HG03460 (cell line): Measurements from ENCODE around the gene PRKAR1B.

ENCODE experiments used
- ATAC-seq: cut with Tn5 transposase; IDR thresholded peaks from one replicate; pipeline ENCODE4 v1.9.1; 2021; ENCODE audit not compliant: unreplicated experiment

PRKAR1B gene

DNA sequence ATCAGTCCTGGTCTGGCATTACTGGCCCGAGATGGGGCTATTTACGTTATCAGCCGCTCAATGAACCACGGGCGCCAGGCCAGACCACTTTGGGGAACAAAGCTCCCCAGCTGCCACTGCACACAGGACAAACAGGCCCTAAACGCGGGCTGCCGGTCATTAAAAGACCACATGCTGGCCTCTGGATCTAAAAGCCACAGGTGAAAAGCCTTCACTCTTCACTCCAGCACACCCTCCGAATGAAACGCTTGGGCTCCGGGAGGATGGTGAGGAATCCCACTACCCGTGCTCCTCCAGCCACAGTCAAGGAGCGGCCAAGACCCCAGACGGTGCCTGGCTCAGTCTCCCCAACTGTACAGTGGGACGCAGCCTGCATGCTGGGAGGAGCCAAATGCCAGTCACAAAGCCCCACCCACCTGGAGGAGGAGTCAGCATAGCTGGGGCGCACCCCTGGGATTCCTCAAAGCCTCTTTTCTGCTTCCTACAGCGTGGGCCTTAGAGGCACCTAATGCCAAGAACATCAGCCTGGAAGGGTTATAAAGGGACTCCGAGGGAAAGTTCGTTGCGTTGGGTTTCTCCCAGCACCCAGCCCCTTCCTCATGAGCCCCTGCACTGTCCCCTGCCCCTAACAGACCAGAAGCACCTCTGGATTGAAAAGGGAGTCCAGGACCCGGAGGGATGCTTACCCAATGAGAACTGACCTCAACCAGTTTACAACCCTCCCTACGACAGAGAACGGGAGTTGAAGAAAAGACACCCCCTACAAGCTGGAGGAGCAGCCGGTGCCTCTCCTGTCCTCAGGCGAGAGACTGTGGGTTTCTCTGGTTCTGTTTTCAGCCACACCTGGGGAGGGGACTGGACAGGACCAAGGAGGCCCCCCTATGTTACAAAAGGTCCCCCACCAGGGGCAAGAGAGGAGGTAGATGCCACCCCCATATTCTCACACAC, 212.2 kb downstream of the PRKAR1B start:
- ATAC-seq = no peak

DNA sequence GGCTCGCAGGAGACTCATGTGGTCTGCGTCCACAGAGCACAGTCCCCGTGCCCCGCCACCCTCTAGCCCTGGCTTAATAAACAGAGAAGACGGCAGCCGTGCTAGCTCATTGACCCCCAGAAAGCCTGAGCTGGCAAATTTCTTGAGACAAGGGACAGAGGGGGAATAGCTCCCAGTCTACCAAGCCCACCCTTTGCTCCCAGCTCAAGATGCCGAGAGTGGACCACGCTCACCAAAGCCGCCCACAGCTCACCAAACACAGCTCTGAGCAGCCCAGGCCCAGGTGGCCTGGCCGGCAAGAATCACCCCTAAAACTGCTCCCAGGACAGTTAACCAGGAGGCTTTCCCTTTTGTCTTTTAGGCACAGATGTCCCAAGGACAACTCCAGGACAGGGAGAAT, 212.8 kb downstream of the PRKAR1B start:
- ATAC-seq = no peak

DNA sequence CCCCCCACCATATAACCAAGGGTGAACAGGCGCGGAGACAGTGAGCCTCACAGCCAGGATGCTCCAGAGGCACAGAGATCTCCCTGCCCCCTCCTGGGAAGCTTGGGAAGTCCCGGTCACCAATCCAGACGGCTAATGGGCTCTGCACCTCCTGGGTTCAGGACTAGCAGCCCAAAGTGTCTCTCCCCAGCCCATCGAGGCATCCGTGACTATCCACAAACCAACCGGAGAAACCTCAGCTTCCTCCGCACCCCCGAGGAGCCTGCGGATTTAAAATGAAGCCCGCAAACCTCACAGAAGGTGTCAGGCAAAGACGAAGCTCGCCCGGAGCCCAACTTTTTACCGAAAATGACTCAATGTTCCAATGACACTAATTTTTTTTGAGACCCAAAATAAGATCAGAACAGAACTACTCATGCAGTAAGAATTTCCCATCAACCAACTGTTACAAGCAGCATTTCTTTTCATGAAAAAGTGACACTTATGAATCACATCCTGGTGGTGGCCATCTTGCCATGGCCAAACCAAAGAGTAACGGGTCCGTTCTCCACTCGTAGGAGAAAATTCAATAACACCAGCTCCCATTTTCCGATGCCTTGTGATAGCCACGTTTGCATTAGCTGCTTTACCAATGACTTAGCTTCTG, 213.4 kb downstream of the PRKAR1B start:
- ATAC-seq = no peak

GRCh38 chr7:512541-513311, 214.4 kb downstream of the PRKAR1B start:
- no peak for ATAC-seq

GRCh38 chr7:512146-512510, 215.0 kb downstream of the PRKAR1B start:
- no peak for ATAC-seq

DNA sequence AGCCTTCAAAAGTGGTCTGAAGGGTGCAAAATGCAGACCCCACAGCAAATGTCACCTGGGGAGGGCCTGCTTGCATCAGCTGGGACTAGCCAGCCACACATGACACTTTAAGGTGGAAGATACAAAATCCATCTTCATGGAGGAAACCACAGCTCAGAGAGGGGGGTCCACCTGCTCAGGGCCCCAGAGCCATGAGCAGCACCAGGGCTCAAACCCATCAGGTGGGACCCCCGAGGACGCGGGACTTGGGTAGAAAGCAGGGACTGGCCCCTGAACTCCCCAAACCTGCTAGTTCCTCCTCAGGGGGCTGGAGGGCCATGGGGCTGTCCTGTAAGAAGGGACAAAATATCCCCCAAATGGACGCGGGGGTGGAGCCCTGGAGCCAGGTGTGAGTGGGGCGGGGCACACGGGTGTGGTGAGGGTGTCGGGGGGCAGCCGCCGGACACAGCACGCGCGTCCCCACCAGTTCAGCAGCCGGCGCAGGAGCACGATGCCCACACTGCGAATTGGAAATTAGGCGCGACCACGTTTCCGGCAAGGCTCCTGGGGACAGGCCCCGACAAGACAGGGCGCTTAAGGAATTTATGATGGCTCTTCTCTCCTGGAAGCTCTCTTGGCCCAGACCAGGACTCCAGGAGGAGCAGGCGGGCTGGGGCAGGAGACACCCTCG, 215.5 kb downstream of the PRKAR1B start:
- ATAC-seq = no peak

DNA sequence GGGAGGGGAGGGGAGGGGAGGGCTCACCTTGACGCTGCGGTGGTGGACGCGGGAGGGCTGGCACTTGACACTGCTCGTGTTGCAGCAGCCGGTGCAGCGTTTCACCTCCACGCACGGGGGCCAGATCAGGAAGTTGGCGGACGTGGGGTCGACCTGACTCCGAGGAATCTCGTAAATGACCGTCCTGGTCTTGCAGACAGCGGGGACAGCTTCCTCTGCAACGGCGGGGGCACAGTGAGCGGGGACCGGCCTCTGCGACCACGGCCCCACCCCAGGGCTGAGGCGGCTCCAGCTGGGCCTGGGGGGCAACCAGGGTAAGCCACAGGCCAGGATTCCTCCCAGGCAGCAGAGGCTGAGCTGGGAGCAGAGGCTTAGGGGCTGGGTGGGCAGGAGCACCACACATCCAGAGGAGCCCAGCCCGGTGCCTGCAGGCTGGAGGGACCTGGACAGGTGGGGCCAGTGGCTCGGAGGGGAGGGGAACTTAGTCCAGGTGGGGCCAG, 216.2 kb downstream of the PRKAR1B start:
- ATAC-seq = no peak

- no peak for ATAC-seq
These were observed 217.0 kb downstream of the PRKAR1B start for GRCh38 chr7:510131-510481.

DNA sequence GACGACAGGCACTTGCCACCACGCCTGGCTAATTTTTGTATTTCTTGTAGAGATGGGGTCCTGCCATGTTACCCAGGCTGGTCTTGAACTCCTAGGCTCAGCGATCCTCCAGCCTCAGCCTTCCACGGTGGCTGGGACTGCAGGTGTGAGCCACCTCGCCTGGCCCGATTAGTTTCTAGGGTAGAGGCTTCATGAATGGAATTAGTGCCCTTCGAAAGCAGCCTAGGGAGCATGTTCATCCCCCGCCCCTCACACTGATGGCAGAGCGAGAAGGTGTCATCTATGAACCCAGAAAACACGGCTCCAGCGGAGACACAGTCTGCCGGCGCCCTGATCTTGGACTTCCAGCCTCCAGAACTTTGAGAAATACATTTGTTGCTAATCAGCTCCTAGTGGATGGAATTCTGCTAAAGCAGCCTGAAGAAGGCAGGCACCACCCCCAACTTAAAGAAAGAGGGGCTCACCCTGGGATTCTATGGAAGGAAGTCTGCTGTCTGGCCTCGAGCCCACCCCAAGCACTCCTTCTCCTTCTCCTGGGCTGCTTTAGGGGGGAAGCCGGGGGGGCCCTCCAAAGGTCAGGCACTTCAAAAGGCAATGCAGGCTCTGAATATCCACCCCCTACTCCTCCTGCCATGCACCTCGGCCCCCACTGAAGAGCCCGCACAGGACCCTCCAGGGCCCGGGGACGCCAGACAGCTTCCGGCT, 217.5 kb downstream of the PRKAR1B start:
- no peak for ATAC-seq

- ATAC-seq = no peak
These were observed 218.5 kb downstream of the PRKAR1B start for GRCh38 chr7:508461-509170.

GRCh38 chr7:507623-508300, 219.3 kb downstream of the PRKAR1B start:
- ATAC-seq = no peak

DNA sequence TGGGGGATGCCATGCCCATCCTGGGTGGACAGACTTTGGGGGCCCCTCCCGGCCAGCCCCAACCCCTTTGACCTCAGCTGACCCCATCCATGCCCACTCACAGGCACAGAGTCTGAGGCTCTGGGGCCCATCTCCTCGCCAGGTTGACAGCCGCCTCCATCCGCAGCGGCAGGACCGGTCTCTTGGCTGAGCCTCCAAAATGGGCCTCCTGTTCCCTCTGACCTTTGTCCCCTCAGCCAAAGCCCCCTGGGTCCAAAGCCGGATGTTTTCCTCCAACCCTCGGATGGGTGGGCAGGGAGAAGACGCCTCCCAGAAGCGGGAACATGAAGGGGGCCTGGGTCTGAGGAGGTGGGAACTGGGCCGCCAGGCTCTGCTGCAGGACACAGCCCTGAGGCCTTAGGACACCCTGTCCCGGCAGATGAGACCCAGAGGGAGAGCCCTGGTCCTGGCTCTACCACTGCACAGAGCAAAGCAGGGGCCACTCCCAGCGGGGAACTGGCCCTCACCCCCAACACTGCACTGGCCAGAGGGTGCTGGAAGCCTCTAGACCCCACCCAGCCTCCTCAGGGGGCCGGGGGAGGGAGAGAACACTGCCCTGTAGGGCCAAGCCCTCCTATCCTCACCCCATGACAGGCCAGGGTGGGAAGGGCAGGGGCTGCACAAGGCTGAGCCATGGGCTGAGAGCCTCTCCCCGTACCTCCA, 220.0 kb downstream of the PRKAR1B start:
- ATAC-seq = no peak

DNA sequence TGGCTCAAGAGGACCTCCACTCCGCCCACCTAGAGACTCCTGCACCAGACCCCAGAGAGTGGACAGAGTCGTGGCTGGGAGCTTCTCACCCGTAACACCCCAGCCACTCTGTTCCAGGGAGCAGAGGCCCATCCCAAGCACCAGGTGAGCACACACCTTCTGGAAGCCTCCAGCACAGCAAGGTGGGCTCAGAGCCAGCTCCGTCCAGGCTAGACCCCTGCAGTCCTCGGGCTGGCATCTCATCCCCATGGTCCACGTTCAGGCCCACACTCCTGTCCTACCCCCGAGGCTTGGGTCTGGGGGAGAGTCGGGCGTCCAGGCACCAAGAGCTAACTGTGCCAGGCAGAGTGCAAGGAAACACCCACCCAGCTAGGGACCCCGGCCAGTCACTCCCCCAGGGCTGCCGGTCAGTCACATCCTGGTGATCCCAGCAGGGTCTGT, 220.7 kb downstream of the PRKAR1B start:
- no peak for ATAC-seq

- no peak for ATAC-seq
These were observed 221.9 kb downstream of the PRKAR1B start for GRCh38 chr7:505171-505570.

GRCh38 chr7:504221-505111, 222.6 kb downstream of the PRKAR1B start:
- ATAC-seq = no peak

DNA sequence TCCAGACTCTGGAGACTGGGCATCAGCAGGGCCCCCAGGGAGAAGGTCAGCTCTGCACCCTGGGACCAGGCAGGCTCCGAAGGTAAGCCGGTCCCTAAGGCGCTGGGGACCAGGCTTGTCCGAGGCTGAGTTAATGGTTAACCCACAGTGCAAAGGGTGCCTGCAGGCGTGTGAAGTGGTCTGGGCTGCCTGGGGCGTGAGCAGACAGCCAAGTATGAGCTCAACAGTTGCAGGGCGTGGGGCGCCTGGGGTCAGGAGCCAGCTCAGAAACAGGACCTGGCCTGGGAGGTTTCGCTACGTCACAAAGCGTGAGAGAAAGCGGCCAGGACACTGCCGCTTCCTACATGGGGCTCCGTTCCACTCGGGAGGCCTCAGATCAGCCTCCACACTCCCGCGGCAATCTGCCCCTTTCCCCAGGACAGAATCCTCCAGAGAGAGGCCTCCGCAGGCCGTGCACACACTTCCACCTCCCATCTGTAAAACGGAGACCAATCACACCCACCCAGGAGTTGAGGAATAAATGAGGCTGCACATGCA, 223.4 kb downstream of the PRKAR1B start:
- no peak for ATAC-seq

DNA sequence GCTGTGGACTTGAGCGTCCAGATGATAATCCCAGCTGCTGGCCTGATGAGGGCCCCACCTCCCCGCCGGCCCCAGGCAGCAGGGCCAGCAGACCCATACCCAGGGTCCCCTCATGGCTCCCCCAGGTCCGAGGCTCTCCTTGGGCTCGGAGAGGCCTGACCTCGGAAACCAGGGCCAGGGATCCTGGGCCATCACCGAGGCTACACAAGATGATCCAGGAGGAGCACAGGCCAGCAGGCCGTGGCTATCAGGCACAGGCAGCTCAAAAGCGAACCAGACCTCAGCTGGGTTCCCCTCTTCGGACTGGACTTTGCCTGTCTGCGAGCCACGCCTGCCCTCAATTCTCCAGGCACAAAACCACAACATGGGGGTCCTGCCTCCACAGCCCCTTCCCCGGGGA, 224.8 kb downstream of the PRKAR1B start:
- ATAC-seq = no peak
